NCI-H226 (cell line): ENCODE results near the gene TRIM69.

Source experiments
- DNase-seq: peaks from one replicate; pipeline ENCODE4 v3.0.0-alpha.2; 2015

TRIM69 gene

DNA sequence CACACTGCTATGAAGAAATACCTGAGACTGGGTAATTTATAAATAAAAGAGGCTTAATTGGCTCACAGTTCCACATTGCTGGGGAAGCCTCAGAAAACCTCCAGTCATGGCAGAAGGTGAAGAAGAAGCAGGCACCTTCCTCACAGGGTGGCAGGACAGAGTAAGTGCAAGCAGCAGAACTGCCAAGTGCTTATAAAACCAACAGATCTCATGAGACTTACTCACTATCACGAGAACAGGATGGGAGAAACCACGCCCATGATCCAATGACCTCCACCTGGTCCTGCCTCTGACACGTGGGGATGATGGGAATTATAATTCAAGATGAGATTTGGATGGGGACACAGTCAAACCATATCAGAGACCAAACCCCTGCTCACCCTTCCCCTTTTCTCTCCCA lies 75.0 kb downstream of the TRIM69 start:
- no peak for DNase-seq

DNA sequence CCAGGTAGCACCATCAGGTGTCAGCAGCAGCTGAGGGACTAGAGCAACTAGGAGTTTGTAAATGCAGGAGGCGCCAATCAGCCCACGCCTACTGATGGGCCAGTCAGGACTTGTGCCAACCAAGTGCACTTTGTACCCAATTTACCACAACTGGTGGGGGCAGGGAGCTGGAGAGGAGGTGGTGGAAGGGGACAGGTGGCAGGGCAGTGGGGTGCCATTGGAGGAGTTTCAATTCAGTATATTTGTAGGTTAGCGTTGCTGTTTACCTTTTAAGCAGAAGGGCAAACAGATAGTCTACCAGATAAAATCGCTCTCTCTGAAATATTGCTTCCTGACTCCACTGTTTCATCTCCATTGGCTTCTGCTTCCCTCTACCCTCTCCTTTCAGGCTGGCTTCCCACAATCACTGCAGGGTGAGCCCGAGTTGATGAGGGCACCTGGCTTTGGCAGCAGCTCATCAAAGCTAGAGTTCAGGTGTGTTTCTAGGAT lies 75.7 kb downstream of the TRIM69 start:
- DNase-seq: no peak

DNA sequence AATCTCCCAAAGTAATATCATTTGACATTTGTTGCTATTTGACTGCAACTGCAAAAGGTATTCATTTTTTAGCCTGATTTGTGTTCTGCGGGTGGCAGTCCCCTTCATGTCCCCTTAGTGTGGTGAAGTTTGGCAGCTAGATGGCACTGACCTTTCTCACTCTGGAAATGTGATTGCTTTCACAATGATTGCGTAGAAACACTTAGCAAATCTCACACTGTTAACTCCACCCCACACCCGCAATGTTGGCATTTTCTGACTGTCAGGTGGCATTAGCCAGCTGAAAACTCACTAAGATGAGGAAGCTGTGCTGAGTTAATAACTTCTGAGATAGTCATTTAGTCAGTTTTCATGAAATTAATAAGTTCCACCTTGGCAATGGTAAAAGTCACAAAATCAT lies 76.9 kb downstream of the TRIM69 start:
- no peak for DNase-seq
